Left cardiac atrium (tissue), 4 donors: ENCODE measurements around the gene CENPO. TPM values are rescaled to one million over a fixed set of nuclear protein-coding genes. Genes with fewer than 3 reads are reported as not detected.

Experiments used
- ATAC-seq, 2 donors: fragments of 200-7000 bp; cut with Tn5 transposase; one replicate each; pipeline ENCODE4 v1.9.1; 2020; ENCODE audit warnings: mild to moderate bottlenecking in 2 of 2, moderate library complexity in 2 of 2
- DNase-seq: peaks from one replicate; pipeline ENCODE4 v3.0.0-alpha.2; 2020
- intact Hi-C, 2 donors: fragments of 100-400 bp; cut with DNase I; formaldehyde crosslinking; loops; one replicate each; pipeline versions ENCODE4 v1.14.1 to v1.15.1; 2022 to 2023
- total RNA-seq, 2 donors: library from RNA; stranded (reverse); fragmentation: NEBNext Ultra II Directional; extraction: Animal tissue kit (Norgen Biotek cat#: 25700); gene quantifications; one replicate each; pipeline ENCODE4 v1.2.1, GENCODE V29; 2021
- donor health status: DM: no; HTN: yes; CAD: no.
- donor health status: DM: no; HTN: yes; CAD: no; lungs with severe emphysema.
- donor health status: DM: yes; HTN: yes; CAD: no.
- donor health status: Dilated cardiomyopathy.

Gene CENPO
- total RNA-seq, 2 donors from 2014 or later: 3.0 to 4.2 TPM

- DNase-seq (no peak), ATAC-seq (no peak)
- intact Hi-C loops: no loop called here
Measured at GRCh38 chr2:24850944-24851343, 57.7 kb downstream of the CENPO start.

- no peak for ATAC-seq
- DNase-seq: no peak
- intact Hi-C loops: no loop called here
Measured at GRCh38 chr2:24852026-24852425, 58.8 kb downstream of the CENPO start.

- no peak for ATAC-seq
- DNase-seq: no peak
- intact Hi-C loops: no loop called here
Measured at GRCh38 chr2:24852431-24853020, 59.3 kb downstream of the CENPO start.

GRCh38 chr2:24853046-24853445 is 59.8 kb downstream of the CENPO start:
- DNase-seq (no peak), ATAC-seq (no peak)
- intact Hi-C loops: no loop called here

GRCh38 chr2:24853996-24854395 is 60.8 kb downstream of the CENPO start:
- intact Hi-C loops: no loop called here
- no peak for ATAC-seq
- no peak for DNase-seq

- intact Hi-C loops: no loop called here
- DNase-seq: no peak
- peak; percentile 23 to 45 for ATAC-seq
Measured at GRCh38 chr2:24855022-24855622, 61.9 kb downstream of the CENPO start.

- DNase-seq: peak; percentile 76
- intact Hi-C loops: no loop called here
- ATAC-seq: peak; percentile 38 to 83
Measured at GRCh38 chr2:24855726-24856125, 62.5 kb downstream of the CENPO start.

- no peak for DNase-seq
- intact Hi-C loops: no loop called here
- peak; percentile 10 to 58 for ATAC-seq
Measured at GRCh38 chr2:24856791-24857211, 63.6 kb downstream of the CENPO start.

GRCh38 chr2:24857746-24858145 is 64.5 kb downstream of the CENPO start:
- intact Hi-C loops: no loop called here
- no peak for ATAC-seq
- no peak for DNase-seq

GRCh38 chr2:24858996-24859395 is 65.8 kb downstream of the CENPO start:
- intact Hi-C loops: no loop called here
- no peak for DNase-seq

GRCh38 chr2:24859968-24860600 is 66.9 kb downstream of the CENPO start:
- intact Hi-C loops: no loop called here
- ATAC-seq: no peak
- DNase-seq: no peak

More at GRCh38 chr2:24858996-24859395, 65.8 kb downstream of the CENPO start:
- ATAC-seq: no peak

GRCh38 chr2:24860631-24861030 is 67.4 kb downstream of the CENPO start:
- DNase-seq (no peak), ATAC-seq (no peak)
- intact Hi-C loops: no loop called here

- intact Hi-C loops: no loop called here
- peak; percentile 51 to 83 for ATAC-seq
- peak; percentile 62 for DNase-seq
Measured at GRCh38 chr2:24861500-24861899, 68.3 kb downstream of the CENPO start.

- intact Hi-C loops: no loop called here
- ATAC-seq (peak in 1 of 2 donors; percentile 63), DNase-seq (no peak)
Measured at GRCh38 chr2:24863641-24864040, 70.4 kb downstream of the CENPO start.

GRCh38 chr2:24866946-24867345 is 73.7 kb downstream of the CENPO start:
- no peak for ATAC-seq
- intact Hi-C loops: no loop called here
- no peak for DNase-seq

GRCh38 chr2:24870440-24870839 is 77.2 kb downstream of the CENPO start:
- no peak for ATAC-seq
- intact Hi-C loops: no loop called here
- DNase-seq: no peak

GRCh38 chr2:24870891-24871705 is 77.9 kb downstream of the CENPO start:
- no peak for ATAC-seq

GRCh38 chr2:24871852-24872333 is 78.7 kb downstream of the CENPO start:
- DNase-seq (no peak), ATAC-seq (peak in 1 of 2 donors; percentile 25)
- intact Hi-C loops: no loop called here

More at GRCh38 chr2:24870891-24871705, 77.9 kb downstream of the CENPO start:
- no peak for DNase-seq
- intact Hi-C loops: no loop called here
